Activated naive CD8-positive, alpha-beta T cell treated with anti-CD3 and anti-CD28 coated beads for 36 hours (primary cell): Measurements from ENCODE around the gene RETN. TPM values are rescaled to one million over a fixed set of nuclear protein-coding genes. Genes with fewer than 3 reads are reported as not detected.

Experiments used
- total RNA-seq, 2 experiments: library from RNA; stranded (reverse); gene quantifications; one replicate each; pipeline ENCODE4 v1.2.3, GENCODE V29; 2021

The RETN gene
- total RNA-seq, 2 experiments from 2014 or later: not detected

Other genes starting within 250 kb of the RETN start
- 1 to 10 TPM in 1 of 2 experiments, under 1 TPM in 1; 0.82 to 1.5 TPM for gene PEX11G, start 180.0 kb upstream of the RETN start, total RNA-seq
- 1 to 10 TPM; 6.5 to 7.3 TPM for gene ZNF358, start 152.9 kb upstream of the RETN start, total RNA-seq
- gene MCOLN1, start 146.4 kb upstream of the RETN start, total RNA-seq: 10 to 100 TPM; 12.3 to 12.4 TPM
- gene PNPLA6, start 133.3 kb upstream of the RETN start, total RNA-seq: 10 to 100 TPM; 67.8 to 68.5 TPM
- gene CAMSAP3, start 73.2 kb upstream of the RETN start, total RNA-seq: under 1 TPM; 0.50 to 0.52 TPM
- 10 to 100 TPM; 44.0 to 45.8 TPM for gene XAB2, start 39.5 kb upstream of the RETN start, total RNA-seq
- gene PET100, start 39.3 kb upstream of the RETN start, total RNA-seq: 10 to 100 TPM; 83.7 to 86.0 TPM
- 1 to 10 TPM in 1 of 2 experiments, under 1 TPM in 1; 0.99 to 1.4 TPM for gene PCP2, start 35.3 kb upstream of the RETN start, total RNA-seq
- 10 to 100 TPM; 73.3 to 73.5 TPM for gene STXBP2, start 31.9 kb upstream of the RETN start, total RNA-seq
- gene MCEMP1, start 8.0 kb downstream of the RETN start, total RNA-seq: not detected
- gene TRAPPC5, start 11.8 kb downstream of the RETN start, total RNA-seq: 10 to 100 TPM; 83.3 to 83.8 TPM
- gene FCER2, start 33.1 kb downstream of the RETN start, total RNA-seq: 1 to 10 TPM; 1.5 to 1.7 TPM
- not detected for gene CLEC4G, start 63.1 kb downstream of the RETN start, total RNA-seq
- gene CD209, start 78.5 kb downstream of the RETN start, total RNA-seq: not detected
- not detected for gene CLEC4M, start 94.2 kb downstream of the RETN start, total RNA-seq
- 1 to 10 TPM; 4.8 TPM for gene EVI5L, start 161.2 kb downstream of the RETN start, total RNA-seq
- gene PRR36, start 205.3 kb downstream of the RETN start, total RNA-seq: under 1 TPM in 1 of 2 experiments, not detected in 1; 0.10 TPM
- not detected for gene LRRC8E, start 219.5 kb downstream of the RETN start, total RNA-seq
- 10 to 100 TPM; 31.8 to 32.4 TPM for gene MAP2K7, start 234.8 kb downstream of the RETN start, total RNA-seq
- gene TGFBR3L, start 245.8 kb downstream of the RETN start, total RNA-seq: 1 to 10 TPM; 2.1 to 3.2 TPM